ENCODE measurements around the gene ABHD16A.
"Not testable (repeated sequence)": the region's sequence is repeated elsewhere in the genome, so short reads cannot be mapped to it uniquely, and the experiment has no call there.

The ABHD16A gene

GRCh38 chr6:31710523-31711219 lies 7.5 kb upstream of the ABHD16A start:
- H3K27ac Mint-ChIP-seq = no peak overlapping the region
- no peaks in the 10 kb centered on the region for H3K9me3 Mint-ChIP-seq (ENCODE audit: low read depth)
- no peaks in the 10 kb centered on the region for H3K36me3 Mint-ChIP-seq
- H3K27me3 Mint-ChIP-seq = no peaks in the 10 kb centered on the region
- no peak overlapping the region for H3K4me3 Mint-ChIP-seq
- H3K4me1 Mint-ChIP-seq (ENCODE audit: low read depth) = peaks cover 17% of the 10 kb centered on the region

DNA sequence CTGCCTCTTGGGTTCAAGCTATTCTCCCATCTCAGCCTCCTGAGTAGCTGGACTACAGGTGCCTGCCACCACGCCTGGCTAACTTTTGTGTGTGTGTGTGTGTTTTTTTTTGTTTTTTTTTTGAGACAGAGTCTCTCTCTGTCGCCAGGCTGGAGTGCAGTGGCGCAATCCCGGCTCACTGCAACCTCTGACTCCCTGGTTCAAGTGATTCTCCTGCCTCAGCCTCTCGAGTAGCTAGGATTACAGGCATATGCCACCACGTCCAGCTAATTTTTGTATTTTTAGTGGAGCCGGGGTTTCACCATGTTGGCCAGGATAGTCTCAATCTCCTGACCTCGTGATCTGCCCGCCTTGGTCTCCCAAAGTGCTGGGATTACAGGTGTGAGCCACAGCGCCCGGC lies 6.0 kb upstream of the ABHD16A start:
- not testable (repeated sequence) for H3K36me3 Mint-ChIP-seq; H3K4me3 Mint-ChIP-seq; H3K9me3 Mint-ChIP-seq (ENCODE audit: low read depth); H3K27ac Mint-ChIP-seq; H3K27me3 Mint-ChIP-seq
- H3K4me1 Mint-ChIP-seq (ENCODE audit: low read depth) = peaks cover 14% of the 10 kb centered on the region

DNA sequence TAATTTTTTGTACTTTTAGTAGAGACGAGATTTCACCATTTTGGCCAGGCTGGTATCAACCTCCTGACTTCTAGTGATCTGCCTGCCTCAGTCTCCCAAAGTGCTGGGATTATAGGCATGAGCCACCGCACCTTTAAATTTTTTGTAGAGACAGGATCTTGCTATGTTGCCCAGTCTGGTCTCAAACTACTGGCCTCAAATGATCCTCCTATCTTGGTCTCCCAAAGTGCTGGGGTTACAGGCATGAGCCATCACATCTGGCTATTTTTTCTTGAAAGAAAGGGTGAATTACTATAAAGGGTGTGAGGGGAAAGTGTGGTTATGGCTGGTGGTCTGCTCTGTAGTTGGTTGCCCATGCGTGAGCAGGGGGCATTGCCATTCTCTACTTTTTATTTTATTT lies 5.1 kb upstream of the ABHD16A start:
- peaks cover 14% of the 10 kb centered on the region for H3K4me1 Mint-ChIP-seq (ENCODE audit: low read depth)
- no peaks in the 10 kb centered on the region for H3K27me3 Mint-ChIP-seq
- peaks cover 2% of the 10 kb centered on the region for H3K36me3 Mint-ChIP-seq
- no peak overlapping the region for H3K4me3 Mint-ChIP-seq
- no peak overlapping the region for H3K27ac Mint-ChIP-seq
- H3K9me3 Mint-ChIP-seq (ENCODE audit: low read depth) = no peaks in the 10 kb centered on the region

DNA sequence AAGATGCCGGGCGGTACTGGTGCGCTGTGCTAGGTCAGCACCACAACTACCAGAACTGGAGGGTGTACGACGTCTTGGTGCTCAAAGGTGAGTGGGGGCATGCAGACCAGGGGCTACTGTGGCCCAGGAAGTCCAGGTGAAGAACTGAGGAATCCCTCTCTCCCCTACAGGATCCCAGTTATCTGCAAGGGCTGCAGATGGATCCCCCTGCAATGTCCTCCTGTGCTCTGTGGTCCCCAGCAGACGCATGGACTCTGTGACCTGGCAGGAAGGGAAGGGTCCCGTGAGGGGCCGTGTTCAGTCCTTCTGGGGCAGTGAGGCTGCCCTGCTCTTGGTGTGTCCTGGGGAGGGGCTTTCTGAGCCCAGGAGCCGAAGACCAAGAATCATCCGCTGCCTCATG lies 4.6 kb upstream of the ABHD16A start:
- Mint-ChIP-seq H3K27ac (no peak overlapping the region), H3K9me3 (ENCODE audit: low read depth) (no peaks in the 10 kb centered on the region), H3K4me3 (no peak overlapping the region), H3K27me3 (no peaks in the 10 kb centered on the region), H3K36me3 (peaks cover 2% of the 10 kb centered on the region), H3K4me1 (ENCODE audit: low read depth) (peaks cover 14% of the 10 kb centered on the region)

DNA sequence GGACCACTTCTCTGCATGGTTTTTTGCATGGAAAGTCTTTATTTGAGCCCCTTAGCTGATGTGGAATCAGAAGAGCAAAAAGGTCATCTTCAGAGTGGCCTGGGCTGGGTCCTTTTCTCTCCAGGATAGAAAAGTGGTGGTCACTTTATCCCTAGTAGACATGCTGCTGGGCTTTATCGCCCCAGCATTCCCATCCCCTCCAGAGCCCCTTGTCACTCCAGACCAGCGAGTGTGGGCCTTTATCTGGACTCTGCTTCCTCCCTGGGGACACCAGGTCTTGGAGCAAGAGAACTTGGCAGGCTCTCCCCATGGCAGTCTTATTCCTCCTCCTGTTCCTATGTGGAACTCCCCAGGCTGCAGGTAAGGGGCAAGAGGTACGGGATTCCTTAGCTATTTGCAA lies 3.5 kb upstream of the ABHD16A start, which contains the start of gene LY6G6F:
Gene LY6G6F, plus strand, starts transcription at position 268 of the 400 bp plus-strand sequence. Its CDS starts 41 bp downstream, at position 309.
- Mint-ChIP-seq H3K27ac (no peak within 1 kb of the TSS), H3K9me3 (ENCODE audit: low read depth) (no peaks in the 10 kb centered on the region), H3K36me3 (peaks cover 2% of the 10 kb centered on the region), H3K4me1 (ENCODE audit: low read depth) (peaks cover 24% of the 10 kb centered on the region), H3K4me3 (no peak within 1 kb of the TSS), H3K27me3 (no peaks in the 10 kb centered on the region)

GRCh38 chr6:31705931-31706330 lies 2.8 kb upstream of the ABHD16A start:
- Mint-ChIP-seq H3K4me1 (ENCODE audit: low read depth) (peaks cover 25% of the 10 kb centered on the region), H3K9me3 (ENCODE audit: low read depth) (no peaks in the 10 kb centered on the region), H3K27me3 (no peaks in the 10 kb centered on the region), H3K27ac (no peak overlapping the region), H3K4me3 (no peak overlapping the region), H3K36me3 (peaks cover 2% of the 10 kb centered on the region)

DNA sequence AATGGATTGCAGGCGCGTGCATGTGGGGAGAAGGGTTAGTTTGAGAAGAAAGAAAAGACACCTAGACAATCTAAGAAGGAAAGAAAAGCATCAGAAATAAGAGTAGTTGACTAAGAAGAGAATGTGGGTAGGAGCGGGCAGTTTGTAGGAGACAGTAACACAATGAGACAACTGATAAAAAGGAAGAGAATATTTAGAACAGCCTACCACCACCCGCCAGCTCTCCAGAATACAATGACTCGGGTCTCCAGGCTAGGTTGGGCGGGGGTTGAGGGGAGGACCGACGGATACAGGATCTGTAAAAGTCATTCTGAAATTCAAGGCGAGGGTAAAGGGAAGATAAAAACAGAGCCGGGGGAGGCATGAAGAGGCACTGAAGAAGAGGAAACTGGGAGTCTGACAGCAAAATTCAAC lies 712 bp downstream of the ABHD16A start:
- H3K27ac Mint-ChIP-seq = peak overlapping the region; percentile 98
- H3K4me3 Mint-ChIP-seq = peak overlapping the region; percentile 100
- no peaks in the 10 kb centered on the region for H3K9me3 Mint-ChIP-seq (ENCODE audit: low read depth)

DNA sequence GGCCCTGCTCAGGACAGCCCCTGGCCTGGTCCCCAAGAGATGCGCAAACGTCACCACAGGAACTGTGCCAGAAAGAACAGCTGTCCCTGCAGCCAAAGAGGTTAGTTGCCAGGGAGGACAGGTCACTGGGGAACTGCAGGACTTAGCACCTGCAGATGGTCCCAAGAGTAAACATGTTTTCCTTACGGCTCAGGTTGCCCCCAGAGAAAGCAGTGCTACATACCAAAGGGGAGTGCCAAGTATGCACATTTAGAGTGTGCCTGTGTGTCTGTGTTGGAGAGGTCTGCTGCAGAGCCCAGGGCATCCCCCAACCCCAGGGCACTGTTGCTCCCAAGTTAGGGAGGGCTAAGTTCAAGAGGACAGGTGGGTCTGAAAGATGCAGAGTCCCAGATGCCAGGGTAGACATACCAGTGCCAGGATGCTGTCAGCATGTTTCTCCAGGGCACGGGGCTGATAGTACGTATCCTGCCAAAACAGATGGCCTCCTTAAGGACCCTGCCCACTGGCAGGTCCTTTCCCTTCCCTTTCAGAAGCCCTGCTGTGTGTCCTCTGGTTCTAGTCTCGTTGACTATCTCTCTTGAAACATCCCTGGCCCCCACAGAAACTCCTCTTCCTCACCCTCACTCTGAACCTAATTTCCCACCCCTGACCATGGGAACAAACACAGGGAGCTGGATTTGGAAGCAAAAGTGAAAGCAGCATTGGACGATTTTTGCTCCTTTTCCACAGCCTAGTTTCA lies 1.3 kb downstream of the ABHD16A start:
- Mint-ChIP-seq H3K4me1 (ENCODE audit: low read depth) (peaks cover 38% of the 10 kb centered on the region), H3K9me3 (ENCODE audit: low read depth) (no peaks in the 10 kb centered on the region), H3K36me3 (peaks cover 4% of the 10 kb centered on the region)

More for the DNA sequence above, 712 bp downstream of the ABHD16A start:
- peaks cover 35% of the 10 kb centered on the region for H3K4me1 Mint-ChIP-seq (ENCODE audit: low read depth)
- H3K27me3 Mint-ChIP-seq = no peaks in the 10 kb centered on the region
- H3K36me3 Mint-ChIP-seq = peaks cover 4% of the 10 kb centered on the region

GRCh38 chr6:31700740-31701401 lies 2.3 kb downstream of the ABHD16A start:
- H3K36me3 Mint-ChIP-seq = peaks cover 4% of the 10 kb centered on the region
- H3K27me3 Mint-ChIP-seq = no peaks in the 10 kb centered on the region
- peak overlapping the region; percentile 46 for H3K27ac Mint-ChIP-seq
- peaks cover 38% of the 10 kb centered on the region for H3K4me1 Mint-ChIP-seq (ENCODE audit: low read depth)
- no peaks in the 10 kb centered on the region for H3K9me3 Mint-ChIP-seq (ENCODE audit: low read depth)
- peak overlapping the region; percentile 100 for H3K4me3 Mint-ChIP-seq

More for the DNA sequence above, 1.3 kb downstream of the ABHD16A start:
- H3K4me3 Mint-ChIP-seq = peak overlapping the region; percentile 100
- H3K27me3 Mint-ChIP-seq = no peaks in the 10 kb centered on the region
- H3K27ac Mint-ChIP-seq = peak overlapping the region; percentile 98

GRCh38 chr6:31697555-31697954 lies 5.6 kb downstream of the ABHD16A start:
- Mint-ChIP-seq H3K36me3 (peaks cover 2% of the 10 kb centered on the region), H3K4me3 (no peak overlapping the region), H3K9me3 (ENCODE audit: low read depth) (no peaks in the 10 kb centered on the region), H3K27me3 (no peaks in the 10 kb centered on the region), H3K27ac (peak overlapping the region; percentile 17), H3K4me1 (ENCODE audit: low read depth) (peaks cover 33% of the 10 kb centered on the region)

DNA sequence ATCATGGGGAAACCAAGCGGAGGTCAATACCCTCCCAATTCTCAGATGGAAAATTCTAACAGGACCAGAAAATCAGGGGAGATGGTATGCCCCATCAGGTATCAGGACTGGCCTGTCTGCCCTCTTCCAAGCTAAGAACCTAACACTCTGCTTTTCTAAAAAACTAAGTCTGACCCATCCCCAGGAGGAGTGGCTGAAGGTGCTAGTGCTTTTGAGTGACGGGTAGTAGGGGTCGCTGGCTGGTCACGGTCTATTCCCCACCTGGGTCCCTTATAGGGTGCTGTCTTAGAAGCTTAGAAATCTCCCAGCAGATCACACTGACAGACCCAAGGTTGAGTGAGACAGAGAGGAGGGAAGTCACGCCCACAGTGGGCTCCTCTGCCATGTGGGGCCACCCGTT lies 9.6 kb downstream of the ABHD16A start:
- Mint-ChIP-seq H3K27me3 (no peaks in the 10 kb centered on the region), H3K36me3 (peaks cover 2% of the 10 kb centered on the region), H3K27ac (no peak overlapping the region), H3K9me3 (ENCODE audit: low read depth) (no peaks in the 10 kb centered on the region), H3K4me3 (no peak overlapping the region), H3K4me1 (ENCODE audit: low read depth) (peaks cover 10% of the 10 kb centered on the region)

GRCh38 chr6:31692886-31693285 lies 10.2 kb downstream of the ABHD16A start:
- no peak overlapping the region for H3K27ac Mint-ChIP-seq
- no peaks in the 10 kb centered on the region for H3K27me3 Mint-ChIP-seq
- peaks cover 7% of the 10 kb centered on the region for H3K4me1 Mint-ChIP-seq (ENCODE audit: low read depth)
- H3K9me3 Mint-ChIP-seq (ENCODE audit: low read depth) = no peaks in the 10 kb centered on the region
- H3K4me3 Mint-ChIP-seq = no peak overlapping the region
- H3K36me3 Mint-ChIP-seq = no peaks in the 10 kb centered on the region

GRCh38 chr6:31692353-31692752 lies 10.8 kb downstream of the ABHD16A start:
- no peak overlapping the region for H3K27ac Mint-ChIP-seq
- no peak overlapping the region for H3K4me3 Mint-ChIP-seq
- no peaks in the 10 kb centered on the region for H3K27me3 Mint-ChIP-seq
- H3K4me1 Mint-ChIP-seq (ENCODE audit: low read depth) = peaks cover 2% of the 10 kb centered on the region
- no peaks in the 10 kb centered on the region for H3K9me3 Mint-ChIP-seq (ENCODE audit: low read depth)
- no peaks in the 10 kb centered on the region for H3K36me3 Mint-ChIP-seq

DNA sequence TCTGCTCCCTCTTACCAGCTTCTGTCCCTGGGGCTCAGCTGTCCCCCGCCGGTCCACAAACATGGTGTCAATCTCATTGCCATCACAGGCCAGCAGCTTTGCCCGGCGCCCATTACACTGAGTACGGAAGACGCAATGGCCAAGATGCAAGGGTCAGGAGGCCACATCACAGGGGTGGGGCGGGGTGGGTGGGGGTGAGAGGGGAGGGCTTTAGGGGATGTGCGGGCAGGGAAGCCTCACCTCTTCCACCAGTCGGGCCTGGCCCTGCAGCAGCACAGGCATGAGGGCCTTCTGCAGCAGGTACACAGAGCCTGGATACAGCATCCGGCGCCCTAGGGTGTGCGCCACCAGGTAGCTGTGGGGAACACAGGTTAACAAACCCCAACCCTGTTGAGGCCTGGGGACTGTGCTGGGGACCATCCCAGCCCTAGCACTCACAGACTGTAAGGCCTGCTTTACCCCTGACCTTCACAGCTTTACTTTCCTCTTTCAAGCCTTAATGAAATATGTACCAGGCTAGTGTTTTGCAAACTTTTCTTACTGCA lies 11.5 kb downstream of the ABHD16A start:
- no peaks in the 10 kb centered on the region for H3K9me3 Mint-ChIP-seq (ENCODE audit: low read depth)
- H3K27ac Mint-ChIP-seq = no peak overlapping the region
- no peak overlapping the region for H3K4me3 Mint-ChIP-seq
- H3K4me1 Mint-ChIP-seq (ENCODE audit: low read depth) = no peaks in the 10 kb centered on the region
- no peaks in the 10 kb centered on the region for H3K36me3 Mint-ChIP-seq
- no peaks in the 10 kb centered on the region for H3K27me3 Mint-ChIP-seq

DNA sequence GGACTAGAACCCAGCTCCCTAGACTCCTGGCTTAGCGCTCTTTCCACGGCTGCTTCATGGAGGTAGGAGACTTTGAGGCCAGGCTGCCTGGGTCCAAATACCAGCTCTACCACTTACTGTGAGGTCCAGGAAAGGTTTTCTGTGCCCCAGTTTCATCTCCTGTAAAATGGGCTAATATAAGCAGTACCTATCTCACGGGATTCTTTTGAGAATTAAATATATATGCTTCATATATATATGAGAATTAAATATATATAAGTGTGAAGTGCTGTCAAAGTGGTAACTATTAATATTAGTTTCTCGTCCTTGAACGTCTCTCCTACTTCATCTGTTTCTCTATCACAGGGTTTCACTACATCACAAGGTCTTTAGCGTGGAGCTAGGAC lies 12.1 kb downstream of the ABHD16A start:
- H3K27ac Mint-ChIP-seq = no peak overlapping the region
- H3K4me1 Mint-ChIP-seq (ENCODE audit: low read depth) = no peaks in the 10 kb centered on the region
- no peaks in the 10 kb centered on the region for H3K36me3 Mint-ChIP-seq
- no peaks in the 10 kb centered on the region for H3K27me3 Mint-ChIP-seq
- no peaks in the 10 kb centered on the region for H3K9me3 Mint-ChIP-seq (ENCODE audit: low read depth)
- no peak overlapping the region for H3K4me3 Mint-ChIP-seq
